Measurements from ENCODE around the gene DNASE1L2.

DNASE1L2 gene

DNA sequence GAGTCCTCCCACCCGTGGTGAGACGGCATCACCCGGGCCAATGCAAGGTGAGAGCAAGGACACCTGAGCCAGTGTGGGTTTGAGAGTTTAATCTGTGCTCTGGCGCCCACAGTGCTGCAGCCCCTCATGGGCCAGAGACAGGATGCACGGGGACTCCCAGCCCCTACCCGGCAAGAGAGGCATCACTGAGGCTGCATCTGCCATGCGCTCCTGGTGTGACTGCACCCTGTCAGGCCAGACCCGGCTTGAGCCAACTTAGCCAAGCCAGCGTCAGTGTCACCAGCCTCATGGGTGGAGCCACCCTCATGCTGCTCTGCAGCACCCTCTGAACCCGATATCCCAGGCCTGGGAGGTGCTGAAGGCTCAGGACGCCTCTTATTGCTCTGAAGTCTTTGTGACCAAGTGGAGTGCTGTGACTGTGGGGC, 24.3 kb upstream of the DNASE1L2 start:
- H3K27me3 ChIP-seq: no peaks in the 10 kb centered on the region
- peaks cover 40 to 44% of the 10 kb centered on the region in 2 experiments for H3K4me1 ChIP-seq (ENCODE audit: control insufficient read depth in 1 of 2, insufficient read depth in 1 of 2, low read depth in 1 of 2, low read length in 1 of 2)
- H3K4me3 ChIP-seq (ENCODE audit: low read depth in 1 of 2, low read length in 1 of 2): peak overlapping the region; percentile 67 to 92
- peak overlapping the region; percentile 82 for H3K27ac ChIP-seq
- H3K36me3 ChIP-seq: peaks cover 24% of the 10 kb centered on the region
- TF ChIP-seq, protein P1, sequence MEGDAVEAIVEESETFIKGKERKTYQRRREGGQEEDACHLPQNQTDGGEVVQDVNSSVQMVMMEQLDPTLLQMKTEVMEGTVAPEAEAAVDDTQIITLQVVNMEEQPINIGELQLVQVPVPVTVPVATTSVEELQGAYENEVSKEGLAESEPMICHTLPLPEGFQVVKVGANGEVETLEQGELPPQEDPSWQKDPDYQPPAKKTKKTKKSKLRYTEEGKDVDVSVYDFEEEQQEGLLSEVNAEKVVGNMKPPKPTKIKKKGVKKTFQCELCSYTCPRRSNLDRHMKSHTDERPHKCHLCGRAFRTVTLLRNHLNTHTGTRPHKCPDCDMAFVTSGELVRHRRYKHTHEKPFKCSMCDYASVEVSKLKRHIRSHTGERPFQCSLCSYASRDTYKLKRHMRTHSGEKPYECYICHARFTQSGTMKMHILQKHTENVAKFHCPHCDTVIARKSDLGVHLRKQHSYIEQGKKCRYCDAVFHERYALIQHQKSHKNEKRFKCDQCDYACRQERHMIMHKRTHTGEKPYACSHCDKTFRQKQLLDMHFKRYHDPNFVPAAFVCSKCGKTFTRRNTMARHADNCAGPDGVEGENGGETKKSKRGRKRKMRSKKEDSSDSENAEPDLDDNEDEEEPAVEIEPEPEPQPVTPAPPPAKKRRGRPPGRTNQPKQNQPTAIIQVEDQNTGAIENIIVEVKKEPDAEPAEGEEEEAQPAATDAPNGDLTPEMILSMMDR (IDR thresholded peaks at IDR 0.05): no peak
- H3K9me3 ChIP-seq: no peaks in the 10 kb centered on the region

DNA sequence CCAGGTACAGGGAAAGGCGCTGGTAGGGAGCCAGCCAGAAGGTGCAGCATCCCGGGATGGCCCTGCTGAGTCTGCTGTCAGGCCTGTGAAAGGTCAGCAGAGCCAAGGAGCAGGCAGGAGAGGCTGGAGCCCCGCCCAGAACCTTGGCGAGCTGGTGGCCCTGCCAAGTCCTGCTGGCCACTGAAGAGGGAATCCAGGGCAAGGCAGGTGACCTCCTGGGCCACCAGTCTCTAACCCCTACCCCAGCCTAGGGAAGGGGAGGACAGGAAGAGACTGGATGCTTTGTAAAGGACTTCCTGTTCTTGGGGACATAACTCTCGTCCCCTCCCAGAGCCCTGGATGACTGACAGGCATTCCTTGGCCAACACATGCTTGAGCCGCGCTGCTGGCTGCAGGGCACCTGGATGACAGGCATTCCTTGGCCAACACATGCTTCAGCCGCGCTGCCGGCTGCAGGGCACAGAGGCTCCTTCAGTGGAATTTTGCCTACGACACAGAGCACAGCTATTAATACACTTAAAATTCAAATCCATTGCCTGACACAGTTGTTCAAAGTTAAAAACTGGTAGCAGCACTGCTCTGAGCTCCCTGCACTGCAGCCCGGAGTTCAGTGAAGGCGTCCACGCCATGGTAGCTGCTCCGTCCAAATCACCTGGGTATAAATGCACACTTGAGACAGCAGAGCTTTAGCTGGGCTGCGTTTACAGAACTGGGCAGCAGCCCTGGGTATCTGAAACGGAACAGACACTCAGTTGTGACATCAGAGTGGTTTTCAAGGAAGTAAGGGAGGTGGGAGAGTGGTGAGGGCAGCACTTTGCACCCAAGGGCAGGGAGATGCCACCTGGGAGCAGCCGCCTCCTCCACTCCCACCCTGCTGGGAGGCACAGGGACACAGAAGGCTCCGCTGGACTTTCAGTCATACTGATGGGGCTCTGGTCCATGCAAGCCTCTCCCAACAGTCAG, 23.6 kb upstream of the DNASE1L2 start:
- TF ChIP-seq, protein P1 (IDR thresholded peaks at IDR 0.05): no peak
- Histone ChIP-seq H3K9me3 (no peaks in the 10 kb centered on the region), H3K36me3 (peaks cover 24% of the 10 kb centered on the region), H3K27ac (peak overlapping the region; percentile 82), H3K27me3 (no peaks in the 10 kb centered on the region), H3K4me1 (ENCODE audit: control insufficient read depth in 1 of 2, insufficient read depth in 1 of 2, low read depth in 1 of 2, low read length in 1 of 2) (peaks cover 39 to 41% of the 10 kb centered on the region in 2 experiments), H3K4me3 (ENCODE audit: low read depth in 1 of 2, low read length in 1 of 2) (peak overlapping the region; percentile 67 to 92)

DNA sequence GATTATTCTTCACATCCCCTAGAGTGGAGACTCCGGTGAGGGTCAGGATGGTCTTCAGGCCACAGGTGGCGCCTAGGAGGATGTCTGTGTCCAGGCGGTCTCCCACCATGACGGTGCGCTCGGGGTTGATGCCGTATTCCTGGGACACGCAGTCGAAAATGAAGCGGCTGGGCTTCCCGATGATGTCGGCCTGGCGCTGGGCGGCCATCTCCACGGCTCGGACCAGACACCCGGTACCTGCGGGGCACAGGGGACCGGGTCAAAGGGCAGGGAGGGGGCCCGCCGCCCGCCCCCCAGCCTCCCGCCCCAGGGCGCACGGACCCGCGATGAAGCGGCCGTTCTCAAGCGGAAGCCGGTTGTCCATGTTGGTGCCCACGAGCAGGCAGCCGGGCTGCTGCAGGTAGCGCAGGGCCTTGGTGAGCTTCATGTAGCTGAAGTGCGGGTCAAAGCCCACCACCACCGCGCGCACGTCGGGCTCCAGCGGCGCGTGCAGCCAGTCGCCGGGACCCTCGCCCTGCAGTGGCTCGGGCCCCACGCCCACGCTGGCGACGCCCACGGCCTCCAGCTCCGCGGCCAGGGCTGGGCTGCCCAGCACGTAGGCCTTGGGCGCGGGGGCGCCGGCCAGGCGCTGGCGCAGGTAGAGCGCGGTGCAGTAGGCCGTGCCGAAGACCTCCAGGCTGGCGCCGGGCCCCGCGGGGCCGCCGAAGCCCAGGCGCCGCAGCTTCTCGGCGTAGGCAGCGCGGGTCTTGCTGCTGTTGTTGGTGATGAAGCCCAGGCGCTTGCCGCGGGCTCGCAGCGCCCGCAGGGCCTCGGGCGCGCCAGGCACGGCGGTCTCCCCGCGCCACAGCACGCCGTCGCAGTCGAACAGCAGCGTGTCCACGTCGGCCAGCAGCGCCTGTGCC, 22.2 kb upstream of the DNASE1L2 start:
- peaks cover 40 to 41% of the 10 kb centered on the region in 2 experiments for H3K4me1 ChIP-seq (ENCODE audit: control insufficient read depth in 1 of 2, insufficient read depth in 1 of 2, low read depth in 1 of 2, low read length in 1 of 2)
- no peaks in the 10 kb centered on the region for H3K27me3 ChIP-seq
- peak overlapping the region; percentile 82 for H3K27ac ChIP-seq
- no peaks in the 10 kb centered on the region for H3K9me3 ChIP-seq
- TF ChIP-seq, protein P1 (IDR thresholded peaks at IDR 0.05): no peak
- H3K4me3 ChIP-seq (ENCODE audit: low read depth in 1 of 2, low read length in 1 of 2): peak overlapping the region; percentile 67 to 92
- H3K36me3 ChIP-seq: peaks cover 13% of the 10 kb centered on the region

DNA sequence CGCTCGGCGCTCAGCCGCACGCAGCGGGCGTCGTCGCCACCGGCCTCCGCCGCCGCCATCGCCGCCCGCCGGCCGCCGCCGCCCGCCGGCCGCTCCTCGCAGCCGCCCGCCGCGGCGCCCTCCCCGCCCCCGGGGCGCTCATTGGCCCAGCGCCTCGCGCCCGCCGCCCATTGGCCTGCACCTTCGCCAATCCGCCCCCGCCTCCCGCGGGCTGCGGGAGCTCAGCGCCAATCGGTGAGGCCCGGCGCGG, 21.6 kb upstream of the DNASE1L2 start, which contains the start of gene PGP:
PGP (minus strand) TSS at position 122 of the 250 bp plus-strand sequence; CDS start at position 59, 63 bp downstream.
- H3K4me1 ChIP-seq (ENCODE audit: control insufficient read depth in 1 of 2, insufficient read depth in 1 of 2, low read depth in 1 of 2, low read length in 1 of 2): peaks cover 40 to 41% of the 10 kb centered on the region in 2 experiments
- peak within 1 kb of the TSS; percentile 82 for H3K27ac ChIP-seq
- H3K9me3 ChIP-seq: no peaks in the 10 kb centered on the region
- H3K27me3 ChIP-seq: no peaks in the 10 kb centered on the region
- peaks cover 7% of the 10 kb centered on the region for H3K36me3 ChIP-seq
- peak within 1 kb of the TSS; percentile 68 to 92 for H3K4me3 ChIP-seq (ENCODE audit: low read depth in 1 of 2, low read length in 1 of 2)
- TF ChIP-seq, protein P1 (IDR thresholded peaks at IDR 0.05): no peak

DNA sequence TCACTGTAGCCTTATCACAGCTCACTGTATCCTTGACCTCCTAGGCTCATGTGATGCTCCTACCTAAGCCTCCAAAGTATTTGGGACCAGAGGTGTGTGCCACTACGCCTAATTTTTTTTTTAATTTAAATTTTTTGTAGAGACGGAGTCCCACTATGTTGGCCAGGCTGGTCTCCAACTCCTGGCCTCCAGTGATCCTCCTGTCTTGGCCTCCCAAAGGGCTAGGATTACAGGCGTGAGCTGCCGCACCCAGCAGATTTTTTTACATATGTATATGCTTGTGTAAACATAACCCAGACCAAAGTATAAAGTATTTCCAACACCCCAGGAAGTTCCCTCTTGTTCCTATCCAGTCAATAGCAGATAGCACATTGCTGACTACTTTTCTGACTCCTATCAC, 19.9 kb upstream of the DNASE1L2 start:
- H3K4me3 ChIP-seq (ENCODE audit: low read depth in 1 of 2, low read length in 1 of 2): no peak overlapping the region
- no peaks in the 10 kb centered on the region for H3K9me3 ChIP-seq
- TF ChIP-seq, protein P1 (IDR thresholded peaks at IDR 0.05): no peak
- H3K27me3 ChIP-seq: no peaks in the 10 kb centered on the region
- no peaks in the 10 kb centered on the region for H3K36me3 ChIP-seq
- no peak overlapping the region for H3K27ac ChIP-seq
- H3K4me1 ChIP-seq (ENCODE audit: control insufficient read depth in 1 of 2, insufficient read depth in 1 of 2, low read depth in 1 of 2, low read length in 1 of 2): peaks cover 40 to 41% of the 10 kb centered on the region in 2 experiments
